OCI-LY7 (cell line): Measurements from ENCODE around the gene OR5D18. TPM values are rescaled to one million over a fixed set of nuclear protein-coding genes. Genes with fewer than 3 reads are reported as not detected.

Source experiments
- BruUV-seq: library from RNA; stranded (reverse); fragments of 400-500 nt; replicated peaks from 2 replicates; lab custom pipeline; 2021; lab: Mats Ljungman, UMichigan
- CTCF ChIA-PET: fragments of 300-600 bp; sonication (Branson Sonifier 250); formaldehyde crosslinking; loops from one replicate; lab custom pipeline; 2022; ENCODE audit warnings: antibody characterized with exemption; ENCODE audit not compliant: unreplicated experiment; lab: Charles Lee
- POLR2A ChIA-PET: fragments of 300-600 bp; sonication (Branson Sonifier 250); formaldehyde crosslinking; loops from one replicate; lab custom pipeline; 2022; ENCODE audit warnings: antibody characterized with exemption; lab: Charles Lee
- DNase-seq: peaks from one replicate; pipeline ENCODE4 v3.0.0-alpha.2; 2015; ENCODE audit warnings: low spot score
- H2AFZ ChIP-seq: fragments of 200-600 bp; sonication (generic), shearing (Covaris generic); 2 replicates; pipeline ENCODE4 v1.6.1; 2014; ENCODE audit warnings: mild to moderate bottlenecking, antibody characterized with exemption, low read length, moderate library complexity
- H3K27ac ChIP-seq: fragments of 200-600 bp; sonication (generic); 2 replicates; pipeline ENCODE4 v1.5.1; 2014; ENCODE audit warnings: mixed run types, low read depth, mild to moderate bottlenecking, moderate library complexity, low read length, inconsistent platforms; ENCODE audit not compliant: poor library complexity, severe bottlenecking
- H3K36me3 ChIP-seq: fragments of 200-600 bp; sonication (generic); 2 replicates; pipeline ENCODE4 v1.6.1; 2014; ENCODE audit warnings: mild to moderate bottlenecking, antibody characterized with exemption, low read length, moderate library complexity, mixed read lengths; ENCODE audit not compliant: insufficient read depth
- H3K4me1 ChIP-seq: fragments of 200-600 bp; sonication (generic); 2 replicates; pipeline ENCODE4 v1.5.1; 2014; ENCODE audit warnings: mild to moderate bottlenecking, low read length; ENCODE audit not compliant: insufficient read depth, poor library complexity, severe bottlenecking
- H3K4me2 ChIP-seq: fragments of 200-600 bp; sonication (generic); 2 replicates; pipeline ENCODE4 v1.6.1; 2014; ENCODE audit warnings: mild to moderate bottlenecking, low read length
- H3K4me3 ChIP-seq: fragments of 200-600 bp; sonication (generic); 2 replicates; pipeline ENCODE4 v1.5.1; 2014; ENCODE audit warnings: mild to moderate bottlenecking, low read depth, low read length; ENCODE audit not compliant: poor library complexity, severe bottlenecking
- H3K79me2 ChIP-seq: fragments of 200-600 bp; sonication (generic); 2 replicates; pipeline ENCODE4 v1.6.1; 2016; ENCODE audit warnings: low read depth, mild to moderate bottlenecking, low read length, moderate library complexity, mixed read lengths; ENCODE audit not compliant: insufficient read depth
- H3K9me2 ChIP-seq: fragments of 200-600 bp; sonication (generic); 2 replicates; pipeline ENCODE4 v1.6.1; 2016; ENCODE audit warnings: mild to moderate bottlenecking, low read length, mixed read lengths; ENCODE audit not compliant: insufficient read depth
- H3K9me3 ChIP-seq: fragments of 200-600 bp; sonication (generic); 2 replicates; pipeline ENCODE4 v1.6.1; 2014; ENCODE audit warnings: mild to moderate bottlenecking, mixed run types, low read length, mixed read lengths
- H4K20me1 ChIP-seq: fragments of 200-600 bp; sonication (generic); 2 replicates; pipeline ENCODE4 v1.6.1; 2014; ENCODE audit warnings: mild to moderate bottlenecking, antibody characterized with exemption, low read length, moderate library complexity, mixed read lengths; ENCODE audit not compliant: insufficient read depth
- EZH2phosphoT487 ChIP-seq: fragments of 200-600 bp; sonication (generic); IDR thresholded peaks from 2 replicates; pipeline ENCODE4 v1.6.1; 2018; ENCODE audit warnings: low read depth, borderline replicate concordance, mild to moderate bottlenecking, mixed run types, antibody characterized with exemption, low read length, moderate library complexity, mixed read lengths
- intact Hi-C: fragments of 100-400 bp; cut with micrococcal nuclease; formaldehyde crosslinking; loops from one replicate; pipeline ENCODE4 v1.10.0; 2022; ENCODE audit not compliant: unreplicated experiment
- total RNA-seq, 2 experiments: library from RNA; depleted of rRNA in 1 of 2; stranded (reverse); fragments of >200 nt in 1 of 2; shearing (Covaris generic) in 1 of 2; gene quantifications; 2 replicates each; pipeline ENCODE4 v1.2.3, GENCODE V29; 2014 to 2022
- TF ChIP-seq, protein P1 (sequence below): fragments of 200-600 bp; sonication (generic); conservative IDR thresholded peaks from 2 replicates; pipeline ENCODE4 v1.5.1; 2014; ENCODE audit warnings: mild to moderate bottlenecking, antibody characterized with exemption, low read length, moderate library complexity, mixed read lengths

The OR5D18 gene
- total RNA-seq, 2 experiments from 2014 or later, result not detected

DNA sequence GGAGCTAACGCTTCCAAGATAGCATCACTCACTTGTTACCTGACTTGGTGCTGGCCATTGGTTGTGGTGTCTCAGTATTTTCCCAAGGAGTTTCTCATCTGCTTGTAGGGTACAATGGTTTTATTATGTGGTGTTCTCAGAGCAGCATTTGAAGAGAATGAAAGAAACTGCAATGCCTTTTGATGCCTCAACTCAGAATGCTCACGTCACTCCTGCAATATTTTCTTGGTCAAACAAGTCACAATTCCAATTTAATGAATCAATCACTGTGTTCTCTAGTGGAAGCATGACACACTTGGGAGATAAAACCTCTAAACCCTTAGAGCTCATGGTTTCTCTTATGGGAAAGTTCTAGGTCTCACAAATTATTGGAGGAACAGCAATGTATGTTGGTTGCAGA, 26.1 kb upstream of the OR5D18 start:
- H3K9me3 ChIP-seq, result no peaks in the 10 kb centered on the region
- ChIA-PET CTCF (no interaction called here), POLR2A (no interaction called here)
- H4K20me1 ChIP-seq, result no peaks in the 10 kb centered on the region
- H3K4me2 ChIP-seq, result no peak overlapping the region
- no peak for DNase-seq
- no peaks in the 10 kb centered on the region for H3K79me2 ChIP-seq
- no TSS peak for BruUV-seq
- H3K27ac ChIP-seq, result no peak overlapping the region
- intact Hi-C loops, result no loop called here
- no peaks in the 10 kb centered on the region for H3K36me3 ChIP-seq
- TF ChIP-seq, protein P1, sequence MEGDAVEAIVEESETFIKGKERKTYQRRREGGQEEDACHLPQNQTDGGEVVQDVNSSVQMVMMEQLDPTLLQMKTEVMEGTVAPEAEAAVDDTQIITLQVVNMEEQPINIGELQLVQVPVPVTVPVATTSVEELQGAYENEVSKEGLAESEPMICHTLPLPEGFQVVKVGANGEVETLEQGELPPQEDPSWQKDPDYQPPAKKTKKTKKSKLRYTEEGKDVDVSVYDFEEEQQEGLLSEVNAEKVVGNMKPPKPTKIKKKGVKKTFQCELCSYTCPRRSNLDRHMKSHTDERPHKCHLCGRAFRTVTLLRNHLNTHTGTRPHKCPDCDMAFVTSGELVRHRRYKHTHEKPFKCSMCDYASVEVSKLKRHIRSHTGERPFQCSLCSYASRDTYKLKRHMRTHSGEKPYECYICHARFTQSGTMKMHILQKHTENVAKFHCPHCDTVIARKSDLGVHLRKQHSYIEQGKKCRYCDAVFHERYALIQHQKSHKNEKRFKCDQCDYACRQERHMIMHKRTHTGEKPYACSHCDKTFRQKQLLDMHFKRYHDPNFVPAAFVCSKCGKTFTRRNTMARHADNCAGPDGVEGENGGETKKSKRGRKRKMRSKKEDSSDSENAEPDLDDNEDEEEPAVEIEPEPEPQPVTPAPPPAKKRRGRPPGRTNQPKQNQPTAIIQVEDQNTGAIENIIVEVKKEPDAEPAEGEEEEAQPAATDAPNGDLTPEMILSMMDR, result no peak
- no peak for TF ChIP-seq EZH2phosphoT487
- no peaks in the 10 kb centered on the region for H3K9me2 ChIP-seq
- H3K4me1 ChIP-seq, result no peaks in the 10 kb centered on the region
- no peak overlapping the region for H2AFZ ChIP-seq
- no peak overlapping the region for H3K4me3 ChIP-seq

DNA sequence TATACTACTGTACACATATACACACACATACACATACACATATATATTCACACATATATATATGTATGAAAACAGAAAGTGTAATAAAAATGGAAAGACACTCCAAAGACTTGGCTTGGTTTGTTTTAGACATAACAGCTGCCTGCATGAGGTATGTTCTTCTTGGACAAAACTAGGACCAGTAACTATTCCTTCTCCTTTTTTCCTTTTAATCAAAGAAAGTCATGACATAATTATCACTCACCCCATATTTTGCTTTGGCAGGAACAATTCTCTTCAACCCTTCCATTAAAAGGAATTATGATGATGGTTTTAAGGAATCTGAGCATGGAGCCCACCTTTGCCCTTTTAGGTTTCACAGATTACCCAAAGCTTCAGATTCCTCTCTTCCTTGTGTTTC, 24.2 kb upstream of the OR5D18 start, which contains the start of gene OR5D14:
OR5D14 (plus strand) TSS at position 301 of the 400 bp plus-strand sequence; CDS start at position 301, 0 bp downstream.
- intact Hi-C loops, result no loop called here
- no peaks in the 10 kb centered on the region for H3K9me2 ChIP-seq
- no peaks in the 10 kb centered on the region for H3K4me1 ChIP-seq
- POLR2A ChIA-PET, result no interaction called here
- H4K20me1 ChIP-seq, result no peaks in the 10 kb centered on the region
- DNase-seq, result no peak
- no peak within 1 kb of the TSS for H3K27ac ChIP-seq
- CTCF ChIA-PET, result no interaction called here
- H3K79me2 ChIP-seq, result no peaks in the 10 kb centered on the region
- no peak within 1 kb of the TSS for H3K4me3 ChIP-seq
- no peak within 1 kb of the TSS for H2AFZ ChIP-seq
- H3K36me3 ChIP-seq, result no peaks in the 10 kb centered on the region
- H3K9me3 ChIP-seq, result no peaks in the 10 kb centered on the region
- BruUV-seq, result no TSS peak
- TF ChIP-seq, protein P1, result no peak
- TF ChIP-seq EZH2phosphoT487, result no peak
- H3K4me2 ChIP-seq, result no peak within 1 kb of the TSS

DNA sequence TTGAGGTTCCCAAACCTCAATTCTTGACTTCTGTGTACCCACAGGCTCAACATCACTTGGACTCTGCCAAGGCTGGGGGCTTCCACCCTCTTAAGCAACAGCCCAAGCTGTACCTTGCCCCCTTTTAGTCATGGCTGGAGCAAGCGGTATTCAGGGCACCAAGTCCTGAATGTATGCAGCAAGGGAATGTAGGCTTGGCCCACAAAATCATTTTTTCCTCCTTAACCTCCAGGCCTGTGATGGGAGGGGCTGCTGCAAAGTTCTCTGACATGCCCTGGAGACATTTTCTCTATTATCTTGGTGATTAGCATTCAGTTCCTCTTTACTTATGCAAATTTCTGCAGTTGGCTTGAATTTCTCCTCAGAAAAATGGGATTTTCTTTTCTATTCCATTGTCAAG, 13.2 kb upstream of the OR5D18 start:
- no peaks in the 10 kb centered on the region for H4K20me1 ChIP-seq
- no peak for DNase-seq
- ChIA-PET POLR2A (no interaction called here), CTCF (no interaction called here)
- no peak overlapping the region for H3K4me2 ChIP-seq
- no peaks in the 10 kb centered on the region for H3K4me1 ChIP-seq
- H2AFZ ChIP-seq, result no peak overlapping the region
- no TSS peak for BruUV-seq
- H3K9me2 ChIP-seq, result no peaks in the 10 kb centered on the region
- TF ChIP-seq, protein P1, result no peak
- no peak for TF ChIP-seq EZH2phosphoT487
- no peak overlapping the region for H3K27ac ChIP-seq
- intact Hi-C loops, result no loop called here
- H3K9me3 ChIP-seq, result no peaks in the 10 kb centered on the region
- no peak overlapping the region for H3K4me3 ChIP-seq
- no peaks in the 10 kb centered on the region for H3K36me3 ChIP-seq
- H3K79me2 ChIP-seq, result no peaks in the 10 kb centered on the region
